Measurements from ENCODE around the gene MTA1. TPM values are rescaled to one million over a fixed set of nuclear protein-coding genes. Genes with fewer than 3 reads are reported as not detected.

MTA1 gene
- total RNA-seq, 1 experiment from 2014 or later = 238 TPM

DNA sequence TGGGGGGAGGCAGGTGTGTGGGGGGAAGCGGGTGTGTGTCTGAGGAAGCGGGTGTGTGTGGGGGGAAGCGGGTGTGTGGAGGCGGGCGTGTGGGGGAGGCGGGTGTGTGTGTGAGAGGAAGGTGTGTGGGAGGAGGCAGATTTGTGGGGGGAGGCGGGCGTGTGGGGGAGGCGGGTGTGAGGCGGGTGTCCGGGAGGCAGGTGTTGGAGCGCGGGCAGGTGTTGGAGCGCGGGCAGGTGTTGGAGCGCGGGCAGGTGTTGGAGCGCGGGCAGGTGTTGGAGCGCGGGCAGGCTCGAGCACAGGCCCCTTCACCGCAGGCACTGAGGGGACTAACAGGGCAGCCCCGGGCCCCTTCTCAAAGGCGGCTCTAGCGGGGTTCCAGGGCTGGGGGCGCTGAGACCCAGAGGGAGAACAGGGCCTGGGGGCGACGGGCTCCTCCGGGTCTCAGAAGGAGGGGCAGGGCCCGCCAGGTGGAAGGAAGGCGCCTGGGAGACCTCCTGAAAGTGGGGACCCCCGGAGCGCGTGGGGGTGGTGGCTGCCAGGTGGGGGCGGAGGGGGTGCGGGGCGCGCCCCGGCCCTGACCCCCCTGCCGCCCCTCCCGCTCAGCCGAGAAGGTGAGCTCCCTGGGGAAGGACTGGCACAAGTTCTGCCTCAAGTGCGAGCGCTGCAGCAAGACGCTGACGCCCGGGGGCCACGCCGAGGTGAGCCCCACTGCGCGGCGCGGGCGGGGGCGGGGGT lies 58.2 kb downstream of the MTA1 start:
- TF ChIP-seq, protein P1, sequence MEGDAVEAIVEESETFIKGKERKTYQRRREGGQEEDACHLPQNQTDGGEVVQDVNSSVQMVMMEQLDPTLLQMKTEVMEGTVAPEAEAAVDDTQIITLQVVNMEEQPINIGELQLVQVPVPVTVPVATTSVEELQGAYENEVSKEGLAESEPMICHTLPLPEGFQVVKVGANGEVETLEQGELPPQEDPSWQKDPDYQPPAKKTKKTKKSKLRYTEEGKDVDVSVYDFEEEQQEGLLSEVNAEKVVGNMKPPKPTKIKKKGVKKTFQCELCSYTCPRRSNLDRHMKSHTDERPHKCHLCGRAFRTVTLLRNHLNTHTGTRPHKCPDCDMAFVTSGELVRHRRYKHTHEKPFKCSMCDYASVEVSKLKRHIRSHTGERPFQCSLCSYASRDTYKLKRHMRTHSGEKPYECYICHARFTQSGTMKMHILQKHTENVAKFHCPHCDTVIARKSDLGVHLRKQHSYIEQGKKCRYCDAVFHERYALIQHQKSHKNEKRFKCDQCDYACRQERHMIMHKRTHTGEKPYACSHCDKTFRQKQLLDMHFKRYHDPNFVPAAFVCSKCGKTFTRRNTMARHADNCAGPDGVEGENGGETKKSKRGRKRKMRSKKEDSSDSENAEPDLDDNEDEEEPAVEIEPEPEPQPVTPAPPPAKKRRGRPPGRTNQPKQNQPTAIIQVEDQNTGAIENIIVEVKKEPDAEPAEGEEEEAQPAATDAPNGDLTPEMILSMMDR (conservative IDR thresholded peaks at IDR 0.05; ENCODE audit: low read depth, low read length) = no peak
- no peak for TF ChIP-seq EZH2 (IDR thresholded peaks at IDR 0.05; ENCODE audit: borderline replicate concordance, low read depth, low read length, poor library complexity, severe bottlenecking)
- ChIA-PET CTCF (interaction anchor here (1.2 kb wide), 1 partner anchor 107 kb away, joined by 3 read pairs; no protein-coding TSS in a partner anchor), POLR2A (ENCODE audit: low non-redundant PET) (no interaction called here)
- DNase-seq (ENCODE audit: low spot score) = peak; percentile 56
- Histone ChIP-seq H3K36me3 (ENCODE audit: insufficient read depth, low read length, poor library complexity, severe bottlenecking) (peaks cover 4% of the 10 kb centered on the region), H3K4me3 (ENCODE audit: low read depth, low read length, poor library complexity, severe bottlenecking) (no peak overlapping the region), H3K4me1 (ENCODE audit: insufficient read depth, low read length, poor library complexity, severe bottlenecking) (peaks cover 56% of the 10 kb centered on the region), H3K27me3 (replicated peaks; ENCODE audit: insufficient read depth, low read depth, low read length, poor library complexity) (no peaks in the 10 kb centered on the region), H3K9me3 (ENCODE audit: low read depth, low read length, poor library complexity, severe bottlenecking) (no peaks in the 10 kb centered on the region), H3K27ac (ENCODE audit: low read depth, low read length, poor library complexity, severe bottlenecking) (no peak overlapping the region)
- no TSS peak for BruUV-seq (replicated peaks)
- intact Hi-C loops (cut with micrococcal nuclease; ENCODE audit: unreplicated experiment) = no loop called here

DNA sequence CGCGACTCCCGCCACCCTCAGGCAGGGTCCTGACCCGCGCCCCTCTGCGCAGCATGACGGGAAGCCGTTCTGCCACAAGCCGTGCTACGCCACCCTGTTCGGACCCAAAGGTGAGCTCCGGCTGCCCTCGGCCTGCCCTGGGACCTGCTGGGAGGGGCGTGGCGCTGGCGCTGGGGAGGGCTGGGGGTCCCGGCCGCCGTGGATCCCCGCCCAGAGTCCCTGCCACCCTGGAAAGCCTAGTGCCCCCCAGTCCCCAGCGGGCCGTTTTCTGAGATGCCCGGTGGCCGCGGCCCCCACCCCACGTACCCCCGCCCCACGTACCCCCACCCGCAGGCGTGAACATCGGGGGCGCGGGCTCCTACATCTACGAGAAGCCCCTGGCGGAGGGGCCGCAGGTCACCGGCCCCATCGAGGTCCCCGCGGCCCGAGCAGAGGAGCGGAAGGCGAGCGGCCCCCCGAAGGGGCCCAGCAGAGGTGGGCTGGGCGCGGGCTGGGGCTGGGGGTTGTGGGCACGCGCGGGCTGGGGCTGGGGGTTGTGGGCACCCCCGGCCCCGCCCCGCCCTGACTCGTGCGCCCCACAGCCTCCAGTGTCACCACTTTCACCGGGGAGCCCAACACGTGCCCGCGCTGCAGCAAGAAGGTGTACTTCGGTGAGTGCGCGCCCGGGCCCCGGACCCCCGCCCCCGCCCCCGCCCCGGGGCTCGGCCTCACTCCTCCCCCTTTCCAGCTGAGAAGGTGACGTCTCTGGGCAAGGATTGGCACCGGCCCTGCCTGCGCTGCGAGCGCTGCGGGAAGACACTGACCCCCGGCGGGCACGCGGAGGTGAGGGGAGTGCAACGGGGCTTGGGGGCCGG lies 59.0 kb downstream of the MTA1 start:
- DNase-seq (ENCODE audit: low spot score) = no peak
- ChIA-PET POLR2A (ENCODE audit: low non-redundant PET) (no interaction called here), CTCF (no interaction called here)
- no peak overlapping the region for H3K4me3 ChIP-seq (ENCODE audit: low read depth, low read length, poor library complexity, severe bottlenecking)
- peaks cover 4% of the 10 kb centered on the region for H3K36me3 ChIP-seq (ENCODE audit: insufficient read depth, low read length, poor library complexity, severe bottlenecking)
- no peaks in the 10 kb centered on the region for H3K9me3 ChIP-seq (ENCODE audit: low read depth, low read length, poor library complexity, severe bottlenecking)
- intact Hi-C loops (cut with micrococcal nuclease; ENCODE audit: unreplicated experiment) = no loop called here
- BruUV-seq (replicated peaks) = no TSS peak
- H3K27me3 ChIP-seq (replicated peaks; ENCODE audit: insufficient read depth, low read depth, low read length, poor library complexity) = no peaks in the 10 kb centered on the region
- no peak for TF ChIP-seq EZH2 (IDR thresholded peaks at IDR 0.05; ENCODE audit: borderline replicate concordance, low read depth, low read length, poor library complexity, severe bottlenecking)
- TF ChIP-seq, protein P1 (conservative IDR thresholded peaks at IDR 0.05; ENCODE audit: low read depth, low read length) = no peak
- no peak overlapping the region for H3K27ac ChIP-seq (ENCODE audit: low read depth, low read length, poor library complexity, severe bottlenecking)
- H3K4me1 ChIP-seq (ENCODE audit: insufficient read depth, low read length, poor library complexity, severe bottlenecking) = peaks cover 49% of the 10 kb centered on the region

DNA sequence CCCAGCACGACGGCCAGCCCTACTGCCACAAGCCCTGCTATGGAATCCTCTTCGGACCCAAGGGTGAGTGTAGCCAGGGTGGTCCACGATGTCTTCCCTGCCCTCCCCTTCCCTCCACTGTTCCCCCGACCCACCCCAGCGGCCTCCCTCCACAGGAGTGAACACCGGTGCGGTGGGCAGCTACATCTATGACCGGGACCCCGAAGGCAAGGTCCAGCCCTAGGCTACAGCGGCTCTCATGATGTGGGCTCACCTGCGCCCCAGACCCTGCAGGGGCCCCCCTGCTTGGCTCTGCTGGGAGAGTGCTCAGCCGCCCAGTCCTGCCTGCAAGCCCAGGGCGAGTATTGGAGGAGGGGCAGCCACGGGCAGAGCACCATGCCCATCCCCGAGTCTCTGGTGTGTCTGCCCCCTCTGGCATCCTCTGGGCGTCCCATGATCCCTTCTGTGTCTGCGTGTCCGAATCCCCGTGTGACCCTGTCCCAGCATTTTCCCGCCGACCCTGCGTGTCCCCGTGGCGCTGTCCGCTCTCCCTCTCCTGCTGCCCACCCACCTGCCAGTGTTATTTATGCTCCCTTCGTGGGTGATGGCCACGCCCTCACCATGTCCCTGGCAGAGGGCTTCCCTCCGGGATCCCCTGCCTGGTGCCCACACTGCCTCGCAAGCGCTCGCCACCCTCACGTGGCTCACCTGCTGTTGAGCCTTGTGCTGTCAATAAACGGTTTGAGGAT lies 60.0 kb downstream of the MTA1 start:
- H3K4me1 ChIP-seq (ENCODE audit: insufficient read depth, low read length, poor library complexity, severe bottlenecking) = peaks cover 45% of the 10 kb centered on the region
- TSS peak; percentile 95 for BruUV-seq (replicated peaks)
- TF ChIP-seq EZH2 (IDR thresholded peaks at IDR 0.05; ENCODE audit: borderline replicate concordance, low read depth, low read length, poor library complexity, severe bottlenecking) = no peak
- TF ChIP-seq, protein P1 (conservative IDR thresholded peaks at IDR 0.05; ENCODE audit: low read depth, low read length) = no peak
- no peaks in the 10 kb centered on the region for H3K9me3 ChIP-seq (ENCODE audit: low read depth, low read length, poor library complexity, severe bottlenecking)
- peaks cover 4% of the 10 kb centered on the region for H3K36me3 ChIP-seq (ENCODE audit: insufficient read depth, low read length, poor library complexity, severe bottlenecking)
- no peaks in the 10 kb centered on the region for H3K27me3 ChIP-seq (replicated peaks; ENCODE audit: insufficient read depth, low read depth, low read length, poor library complexity)
- intact Hi-C loops (cut with micrococcal nuclease; ENCODE audit: unreplicated experiment) = no loop called here
- H3K4me3 ChIP-seq (ENCODE audit: low read depth, low read length, poor library complexity, severe bottlenecking) = no peak overlapping the region
- no peak for DNase-seq (ENCODE audit: low spot score)
- ChIA-PET POLR2A (ENCODE audit: low non-redundant PET) (no interaction called here), CTCF (no interaction called here)
- H3K27ac ChIP-seq (ENCODE audit: low read depth, low read length, poor library complexity, severe bottlenecking) = no peak overlapping the region
